ENCODE measurements around the gene SLC28A3. TPM values are rescaled to one million over a fixed set of nuclear protein-coding genes. Genes with fewer than 3 reads are reported as not detected.

SLC28A3 gene
- total RNA-seq, 2 experiments from 2014 or later = not detected

GRCh38 chr9:84383178-84383577 is 42.6 kb upstream of the SLC28A3 start:
- no peaks in the 10 kb centered on the region for H3K4me1 ChIP-seq (ENCODE audit: insufficient read depth, low read length, poor library complexity, severe bottlenecking)
- H3K27ac ChIP-seq (ENCODE audit: low read depth, low read length, poor library complexity, severe bottlenecking) = no peak overlapping the region
- H3K4me2 ChIP-seq (ENCODE audit: low read length) = no peak overlapping the region
- TF ChIP-seq CTCF (conservative IDR thresholded peaks at IDR 0.05; ENCODE audit: low read length) = no peak
- no peak for TF ChIP-seq EZH2phosphoT487 (IDR thresholded peaks at IDR 0.05; ENCODE audit: borderline replicate concordance, low read depth, low read length)
- intact Hi-C loops (cut with micrococcal nuclease; ENCODE audit: unreplicated experiment) = no loop called here
- no TSS peak for BruUV-seq (replicated peaks)
- H3K9me3 ChIP-seq (ENCODE audit: low read length) = no peaks in the 10 kb centered on the region
- no peak for DNase-seq (ENCODE audit: low spot score)
- ChIA-PET POLR2A (no interaction called here), CTCF (ENCODE audit: unreplicated experiment) (no interaction called here)
- no peaks in the 10 kb centered on the region for H4K20me1 ChIP-seq (ENCODE audit: insufficient read depth, low read length)
- H3K4me3 ChIP-seq (ENCODE audit: low read depth, low read length, poor library complexity, severe bottlenecking) = no peak overlapping the region
- no peaks in the 10 kb centered on the region for H3K36me3 ChIP-seq (ENCODE audit: insufficient read depth, low read length)
- no peaks in the 10 kb centered on the region for H3K79me2 ChIP-seq (ENCODE audit: insufficient read depth, low read depth, low read length)
- no peak overlapping the region for H2AFZ ChIP-seq (ENCODE audit: low read length)
- H3K9me2 ChIP-seq (ENCODE audit: insufficient read depth, low read length) = no peaks in the 10 kb centered on the region

- Histone ChIP-seq H3K4me2 (ENCODE audit: low read length) (no peak overlapping the region), H4K20me1 (ENCODE audit: insufficient read depth, low read length) (no peaks in the 10 kb centered on the region), H2AFZ (ENCODE audit: low read length) (no peak overlapping the region), H3K27ac (ENCODE audit: low read depth, low read length, poor library complexity, severe bottlenecking) (no peak overlapping the region), H3K36me3 (ENCODE audit: insufficient read depth, low read length) (no peaks in the 10 kb centered on the region), H3K79me2 (ENCODE audit: insufficient read depth, low read depth, low read length) (no peaks in the 10 kb centered on the region), H3K4me3 (ENCODE audit: low read depth, low read length, poor library complexity, severe bottlenecking) (no peak overlapping the region), H3K9me3 (ENCODE audit: low read length) (no peaks in the 10 kb centered on the region), H3K9me2 (ENCODE audit: insufficient read depth, low read length) (no peaks in the 10 kb centered on the region), H3K4me1 (ENCODE audit: insufficient read depth, low read length, poor library complexity, severe bottlenecking) (no peaks in the 10 kb centered on the region)
- intact Hi-C loops (cut with micrococcal nuclease; ENCODE audit: unreplicated experiment) = no loop called here
- TF ChIP-seq CTCF (conservative IDR thresholded peaks at IDR 0.05; ENCODE audit: low read length) (no peak), EZH2phosphoT487 (IDR thresholded peaks at IDR 0.05; ENCODE audit: borderline replicate concordance, low read depth, low read length) (no peak)
- ChIA-PET POLR2A (no interaction called here), CTCF (ENCODE audit: unreplicated experiment) (no interaction called here)
- DNase-seq (ENCODE audit: low spot score) = no peak
- BruUV-seq (replicated peaks) = no TSS peak
These were observed 42.2 kb upstream of the SLC28A3 start for GRCh38 chr9:84382720-84383119.

GRCh38 chr9:84381508-84381907 is 41.0 kb upstream of the SLC28A3 start:
- no peak for DNase-seq (ENCODE audit: low spot score)
- Histone ChIP-seq H3K9me3 (ENCODE audit: low read length) (no peaks in the 10 kb centered on the region), H3K4me1 (ENCODE audit: insufficient read depth, low read length, poor library complexity, severe bottlenecking) (no peaks in the 10 kb centered on the region), H3K4me3 (ENCODE audit: low read depth, low read length, poor library complexity, severe bottlenecking) (no peak overlapping the region), H3K27ac (ENCODE audit: low read depth, low read length, poor library complexity, severe bottlenecking) (no peak overlapping the region), H2AFZ (ENCODE audit: low read length) (no peak overlapping the region), H3K4me2 (ENCODE audit: low read length) (no peak overlapping the region), H3K79me2 (ENCODE audit: insufficient read depth, low read depth, low read length) (no peaks in the 10 kb centered on the region), H4K20me1 (ENCODE audit: insufficient read depth, low read length) (no peaks in the 10 kb centered on the region), H3K36me3 (ENCODE audit: insufficient read depth, low read length) (no peaks in the 10 kb centered on the region), H3K9me2 (ENCODE audit: insufficient read depth, low read length) (no peaks in the 10 kb centered on the region)
- TF ChIP-seq CTCF (conservative IDR thresholded peaks at IDR 0.05; ENCODE audit: low read length) (no peak), EZH2phosphoT487 (IDR thresholded peaks at IDR 0.05; ENCODE audit: borderline replicate concordance, low read depth, low read length) (no peak)
- BruUV-seq (replicated peaks) = no TSS peak
- ChIA-PET POLR2A (no interaction called here), CTCF (ENCODE audit: unreplicated experiment) (no interaction called here)
- intact Hi-C loops (cut with micrococcal nuclease; ENCODE audit: unreplicated experiment) = no loop called here
